ENCODE data around the gene BCAP29. TPM values are rescaled to one million over a fixed set of nuclear protein-coding genes. Genes with fewer than 3 reads are reported as not detected.

BCAP29 gene
- total RNA-seq, 2 experiments from 2014 or later = 24.0 to 27.7 TPM

DNA sequence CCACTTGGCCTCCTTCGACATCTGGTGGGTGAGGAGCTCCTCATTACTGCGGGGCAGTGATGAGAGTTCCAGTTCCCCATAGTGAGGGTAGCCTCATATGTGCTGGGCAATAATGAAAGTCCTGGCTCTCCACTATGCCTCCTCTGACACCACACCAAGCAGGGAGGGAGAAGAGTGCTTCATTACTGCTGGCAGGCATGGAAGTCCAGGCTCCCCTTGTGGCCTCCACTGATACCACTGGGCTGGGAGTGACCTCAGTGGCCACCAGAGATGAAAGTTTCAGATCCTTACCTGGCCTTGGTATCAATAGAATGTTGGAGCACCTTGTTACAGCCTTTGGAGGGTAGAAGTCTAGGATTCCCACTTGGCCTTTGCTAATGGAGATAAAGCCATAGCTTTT lies 9.7 kb upstream of the BCAP29 start:
- ATAC-seq (no peak), DNase-seq (no peak)
- intact Hi-C loops (cut with micrococcal nuclease) = no loop called here
- H3K27me3 Mint-ChIP-seq = no peaks in the 10 kb centered on the region
- TF ChIP-seq, protein P1, sequence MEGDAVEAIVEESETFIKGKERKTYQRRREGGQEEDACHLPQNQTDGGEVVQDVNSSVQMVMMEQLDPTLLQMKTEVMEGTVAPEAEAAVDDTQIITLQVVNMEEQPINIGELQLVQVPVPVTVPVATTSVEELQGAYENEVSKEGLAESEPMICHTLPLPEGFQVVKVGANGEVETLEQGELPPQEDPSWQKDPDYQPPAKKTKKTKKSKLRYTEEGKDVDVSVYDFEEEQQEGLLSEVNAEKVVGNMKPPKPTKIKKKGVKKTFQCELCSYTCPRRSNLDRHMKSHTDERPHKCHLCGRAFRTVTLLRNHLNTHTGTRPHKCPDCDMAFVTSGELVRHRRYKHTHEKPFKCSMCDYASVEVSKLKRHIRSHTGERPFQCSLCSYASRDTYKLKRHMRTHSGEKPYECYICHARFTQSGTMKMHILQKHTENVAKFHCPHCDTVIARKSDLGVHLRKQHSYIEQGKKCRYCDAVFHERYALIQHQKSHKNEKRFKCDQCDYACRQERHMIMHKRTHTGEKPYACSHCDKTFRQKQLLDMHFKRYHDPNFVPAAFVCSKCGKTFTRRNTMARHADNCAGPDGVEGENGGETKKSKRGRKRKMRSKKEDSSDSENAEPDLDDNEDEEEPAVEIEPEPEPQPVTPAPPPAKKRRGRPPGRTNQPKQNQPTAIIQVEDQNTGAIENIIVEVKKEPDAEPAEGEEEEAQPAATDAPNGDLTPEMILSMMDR (IDR thresholded peaks at IDR 0.05) = no peak
- no peak overlapping the region for H3K4me3 Mint-ChIP-seq
- ChIA-PET POLR2A (interaction anchor here (1.1 kb wide), 1 partner anchor 19 kb away, joined by 3 read pairs; no protein-coding TSS in a partner anchor), CTCF (no interaction called here)
- peaks cover 29% of the 10 kb centered on the region for H3K36me3 Mint-ChIP-seq (ENCODE audit: low read depth)
- H3K27ac Mint-ChIP-seq = no peak overlapping the region
- peaks cover 12% of the 10 kb centered on the region for H3K4me1 Mint-ChIP-seq (ENCODE audit: low read depth)
- H3K9me3 Mint-ChIP-seq = no peaks in the 10 kb centered on the region

DNA sequence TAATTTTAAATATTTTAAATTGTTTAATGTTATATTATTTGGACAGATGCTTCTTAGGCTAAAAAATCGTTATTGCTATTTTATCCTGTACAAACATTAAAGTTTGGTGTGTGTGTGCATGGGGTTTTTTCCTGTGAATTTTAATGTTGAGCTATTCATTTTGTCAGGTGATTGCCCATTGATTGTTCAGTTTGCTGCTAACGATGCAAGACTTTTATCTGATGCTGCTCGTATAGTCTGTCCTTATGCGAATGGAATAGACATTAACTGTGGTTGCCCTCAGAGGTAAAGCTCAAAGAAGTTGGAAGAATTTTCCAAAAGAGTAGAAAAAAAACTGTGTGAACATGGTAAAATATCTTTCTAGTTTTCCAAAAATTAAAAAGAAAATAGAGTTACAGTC lies 6.5 kb upstream of the BCAP29 start:
- ATAC-seq (no peak), DNase-seq (no peak)
- peaks cover 9% of the 10 kb centered on the region for H3K4me1 Mint-ChIP-seq (ENCODE audit: low read depth)
- H3K36me3 Mint-ChIP-seq (ENCODE audit: low read depth) = peaks cover 26% of the 10 kb centered on the region
- CTCF ChIA-PET = interaction anchor here (2.1 kb wide), 1 partner anchor 110 kb away, joined by 5 read pairs; no protein-coding TSS in a partner anchor
- no peak overlapping the region for H3K27ac Mint-ChIP-seq
- POLR2A ChIA-PET = interaction anchor here (0.6 to 1.6 kb wide), 2 partner anchors 10 to 229 kb away, joined by 3 to 4 read pairs; partner anchors contain the start of genes COG5 and DUS4L
- TF ChIP-seq, protein P1 (IDR thresholded peaks at IDR 0.05) = no peak
- H3K9me3 Mint-ChIP-seq = no peaks in the 10 kb centered on the region
- no peaks in the 10 kb centered on the region for H3K27me3 Mint-ChIP-seq
- intact Hi-C loops (cut with micrococcal nuclease) = no loop called here
- no peak overlapping the region for H3K4me3 Mint-ChIP-seq

DNA sequence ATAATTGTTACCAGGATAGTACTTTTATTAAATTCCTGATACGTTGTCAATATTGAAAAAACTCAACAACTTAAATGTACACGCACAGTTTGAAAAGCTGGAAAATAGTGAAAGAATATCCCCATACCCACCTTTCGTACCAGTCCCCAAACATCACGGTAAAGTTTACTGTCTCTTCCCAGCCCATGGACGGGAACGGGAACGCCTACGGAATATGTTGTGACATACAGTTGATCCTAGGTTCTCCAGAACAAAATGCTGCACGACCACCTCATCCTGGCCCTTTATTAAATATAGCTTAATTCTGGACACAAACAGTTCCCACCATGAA lies 527 bp upstream of the BCAP29 start:
- TF ChIP-seq, protein P1 (IDR thresholded peaks at IDR 0.05) = no peak
- Mint-ChIP-seq H3K4me3 (peak overlapping the region; percentile 87), H3K9me3 (no peaks in the 10 kb centered on the region), H3K36me3 (ENCODE audit: low read depth) (peaks cover 13% of the 10 kb centered on the region), H3K4me1 (ENCODE audit: low read depth) (peaks cover 21% of the 10 kb centered on the region), H3K27ac (peak overlapping the region; percentile 88), H3K27me3 (no peaks in the 10 kb centered on the region)
- no peak for DNase-seq
- intact Hi-C loops (cut with micrococcal nuclease) = no loop called here
- POLR2A ChIA-PET = interaction anchor here (0.8 to 1.3 kb wide), 2 partner anchors 16 to 163 kb away, joined by 4 to 7 read pairs; partner anchors contain the start of genes COG5 and DUS4L
- CTCF ChIA-PET = no interaction called here
- peak; percentile 5 for ATAC-seq

DNA sequence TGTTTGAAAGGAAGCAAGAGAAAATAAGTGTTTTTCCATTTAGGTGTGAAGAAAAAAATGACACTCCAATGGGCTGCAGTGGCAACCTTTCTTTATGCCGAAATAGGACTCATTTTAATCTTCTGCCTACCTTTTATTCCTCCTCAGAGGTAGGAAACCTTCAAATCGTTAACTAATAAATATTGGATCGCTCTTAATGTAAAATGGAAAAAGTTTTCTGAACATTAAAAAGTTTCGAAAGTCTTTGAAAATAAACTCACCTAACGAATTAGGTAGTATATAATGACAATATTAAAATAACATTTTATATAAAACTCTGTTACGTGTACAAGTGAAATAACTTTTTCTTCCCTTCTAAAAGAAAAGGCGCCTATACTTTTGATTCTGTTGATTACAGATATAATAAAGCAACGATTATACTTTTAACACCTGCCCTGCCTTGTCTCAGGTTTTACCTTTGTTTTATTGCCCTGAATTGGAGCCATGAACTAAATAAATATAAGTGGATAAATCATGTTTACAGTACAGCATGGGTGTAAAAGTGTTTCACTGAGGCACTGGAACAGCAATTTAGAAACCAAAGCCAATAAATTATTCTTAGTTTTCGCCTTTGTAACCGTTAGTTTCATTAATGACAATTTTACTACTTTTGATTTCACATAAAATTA lies 804 bp downstream of the BCAP29 start:
- CTCF ChIA-PET = interaction anchor here (0.8 kb wide), 1 partner anchor 16 kb away, joined by 3 read pairs; no protein-coding TSS in a partner anchor
- Mint-ChIP-seq H3K36me3 (ENCODE audit: low read depth) (peaks cover 17% of the 10 kb centered on the region), H3K27ac (peak overlapping the region; percentile 57), H3K9me3 (no peaks in the 10 kb centered on the region), H3K27me3 (no peaks in the 10 kb centered on the region), H3K4me1 (ENCODE audit: low read depth) (peaks cover 21% of the 10 kb centered on the region), H3K4me3 (peak overlapping the region; percentile 87)
- ATAC-seq = no peak
- POLR2A ChIA-PET = interaction anchor here (1.5 kb wide), 1 partner anchor 21 kb away, joined by 4 read pairs; no protein-coding TSS in a partner anchor
- intact Hi-C loops (cut with micrococcal nuclease) = loop anchor here (2.0 to 10.0 kb wide), 2 partner anchors 78 to 144 kb away; no protein-coding TSS in a partner anchor
- no peak for DNase-seq
- TF ChIP-seq, protein P1 (IDR thresholded peaks at IDR 0.05) = no peak

DNA sequence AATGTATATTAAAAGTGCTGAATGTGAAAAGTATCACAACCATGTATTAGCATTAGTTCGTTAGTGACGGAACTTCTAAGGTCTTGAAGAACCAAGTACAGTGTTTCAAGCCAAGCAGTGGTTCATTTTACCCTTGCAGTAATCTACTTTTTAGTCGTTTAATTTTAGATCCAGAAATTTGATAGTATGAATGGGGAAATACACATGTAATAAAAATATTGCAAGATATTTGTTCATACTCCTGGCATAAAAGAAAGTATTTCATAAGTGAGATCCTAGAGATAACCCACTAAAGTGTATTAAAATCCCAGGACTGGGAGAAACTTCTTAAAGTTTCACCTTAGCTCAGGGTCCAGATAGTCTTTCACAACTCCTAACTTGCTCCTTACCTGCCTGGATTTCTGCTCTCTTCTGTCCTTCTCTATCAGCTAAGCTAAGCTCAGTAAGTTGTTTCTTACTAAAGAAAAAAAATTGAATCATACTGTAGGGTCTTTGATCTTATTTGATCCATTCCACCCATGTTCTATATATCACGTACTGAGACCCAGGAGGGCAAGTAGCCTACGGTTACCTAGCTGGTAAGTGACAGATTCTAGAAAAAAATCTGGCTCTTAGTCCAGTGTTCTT lies 1.5 kb downstream of the BCAP29 start:
- no peaks in the 10 kb centered on the region for H3K9me3 Mint-ChIP-seq
- peaks cover 20% of the 10 kb centered on the region for H3K36me3 Mint-ChIP-seq (ENCODE audit: low read depth)
- intact Hi-C loops (cut with micrococcal nuclease) = loop anchor here (2.0 to 10.0 kb wide), 2 partner anchors 77 to 143 kb away; no protein-coding TSS in a partner anchor
- ChIA-PET POLR2A (interaction anchor here (1.5 to 1.8 kb wide), 2 partner anchors 18 to 22 kb away, joined by 4 to 9 read pairs; partner anchors contain the start of genes COG5 and DUS4L), CTCF (no interaction called here)
- H3K27ac Mint-ChIP-seq = no peak overlapping the region
- peak overlapping the region; percentile 87 for H3K4me3 Mint-ChIP-seq
- H3K27me3 Mint-ChIP-seq = no peaks in the 10 kb centered on the region
- TF ChIP-seq, protein P1 (IDR thresholded peaks at IDR 0.05) = no peak
- ATAC-seq = no peak
- H3K4me1 Mint-ChIP-seq (ENCODE audit: low read depth) = peaks cover 21% of the 10 kb centered on the region
- DNase-seq = no peak

Data from activated CD8-positive, alpha-beta T cell treated with anti-CD3 and anti-CD28 coated beads for 36 hours (primary cell).